Measurements from ENCODE around the gene NGRN.
A peak's percentile ranks its signal among the peaks of the same experiment; 100 is the strongest.

The NGRN gene

DNA sequence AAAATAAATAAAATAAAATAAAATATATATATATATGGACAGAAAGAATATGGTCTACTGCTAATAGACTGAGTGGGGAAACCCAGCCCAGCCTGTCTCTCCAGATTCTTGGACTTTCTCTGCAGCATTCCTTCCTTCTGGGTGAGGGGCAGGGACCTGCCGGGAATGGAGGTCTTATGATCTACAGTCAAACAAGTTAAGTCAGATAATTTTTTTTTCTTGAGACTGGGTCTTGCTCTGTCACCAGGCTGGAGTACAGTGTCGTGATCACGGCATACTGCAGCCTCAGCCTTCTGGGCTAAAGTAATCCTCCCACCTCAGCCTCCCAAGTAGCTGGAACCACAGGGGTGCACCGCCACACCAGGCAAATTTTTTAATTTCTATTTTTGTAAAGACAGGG, 53.1 kb downstream of the NGRN start:
- no peak for DNase-seq (ENCODE audit: low spot score)

DNA sequence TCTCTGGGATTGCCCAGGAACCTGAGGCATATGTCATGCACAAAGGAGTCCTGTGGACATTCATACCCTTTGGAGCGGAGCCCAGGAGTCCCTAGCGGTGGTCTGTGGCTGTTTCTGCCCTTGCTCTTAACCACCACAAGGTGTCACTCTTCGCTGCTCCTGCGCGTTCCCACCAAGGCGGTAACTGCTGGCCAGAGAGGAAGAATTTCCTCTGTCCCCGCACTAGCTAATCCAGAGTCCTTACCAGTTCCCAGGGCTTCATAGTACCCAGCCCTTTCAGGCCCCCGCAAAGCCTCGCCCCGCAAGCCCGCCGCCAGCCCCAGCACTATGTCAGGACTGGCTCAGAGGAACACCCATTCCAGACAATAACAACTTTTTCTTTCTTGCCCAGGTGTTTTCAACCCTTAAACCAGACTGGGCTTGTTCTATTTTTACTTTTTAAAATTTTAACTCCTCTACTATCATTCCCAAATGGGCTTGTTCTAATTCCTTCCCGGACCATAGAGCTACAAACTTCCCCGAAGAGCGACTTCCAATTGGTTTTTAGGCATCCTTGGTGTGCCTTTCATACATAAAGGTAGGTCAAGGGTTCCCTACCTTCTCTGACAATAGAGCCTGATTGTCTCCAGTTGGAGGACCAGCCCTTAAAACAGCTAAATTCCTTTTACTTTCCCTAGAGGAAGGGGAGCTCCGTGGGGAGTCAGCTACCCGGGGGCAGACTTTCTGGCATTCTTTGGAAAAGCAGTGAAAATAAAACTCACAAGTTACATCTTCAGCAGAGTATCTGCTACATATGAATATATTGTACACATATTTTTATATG, 54.8 kb downstream of the NGRN start:
- peak; percentile 83 for DNase-seq (ENCODE audit: low spot score)

DNA sequence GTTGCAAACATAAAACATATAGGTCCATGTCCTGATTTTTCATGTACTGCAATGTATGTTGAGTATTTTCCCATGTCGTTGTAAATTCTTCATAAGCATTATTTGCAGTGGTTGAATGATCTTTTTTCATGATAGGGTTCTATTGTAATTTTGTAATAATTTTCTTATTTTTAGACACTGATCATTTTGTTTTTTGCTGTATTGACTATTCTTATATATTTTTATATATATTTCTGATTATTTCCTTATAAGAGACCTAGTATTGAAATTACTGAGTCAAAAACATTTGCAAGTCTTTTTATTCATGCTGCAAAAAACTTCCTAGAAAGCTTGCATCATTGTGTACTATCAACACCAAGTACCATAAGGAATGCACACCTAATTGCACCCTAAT, 55.4 kb downstream of the NGRN start:
- DNase-seq (ENCODE audit: low spot score) = no peak

All from HuH-7 (cell line).